WTC11 (cell line): ENCODE data around the gene RASSF3. TPM values are rescaled to one million over a fixed set of nuclear protein-coding genes. Genes with fewer than 3 reads are reported as not detected.

ENCODE experiments used
- ATAC-seq: fragments of 200-7000 bp; cut with Tn5 transposase; 2 replicates; pipeline ENCODE4 v1.10.0; 2021; ENCODE audit warnings: mild to moderate bottlenecking, moderate library complexity
- CTCF ChIA-PET: fragments of 300-600 bp; sonication (Branson Sonifier 250); formaldehyde crosslinking; loops from one replicate; lab custom pipeline; 2021; ENCODE audit warnings: antibody characterized with exemption; lab: Charles Lee
- POLR2A ChIA-PET: fragments of 350-600 bp; sonication (Branson Sonifier 250); formaldehyde crosslinking; loops from one replicate; lab custom pipeline; 2021; ENCODE audit warnings: antibody characterized with exemption; lab: Charles Lee
- DNase-seq: peaks from one replicate; pipeline ENCODE4 v3.0.0; 2021; ENCODE audit warnings: low spot score
- H3K27ac Mint-ChIP-seq: 2 replicates; pipeline ENCODE4 v1.8.0; 2021; ENCODE audit warnings: mixed read lengths
- H3K27me3 Mint-ChIP-seq: 2 replicates; pipeline ENCODE4 v1.8.0; 2021; ENCODE audit warnings: low read depth, mild to moderate bottlenecking, moderate library complexity, mixed read lengths
- H3K36me3 Mint-ChIP-seq: 2 replicates; pipeline ENCODE4 v1.8.0; 2021; ENCODE audit warnings: mixed read lengths
- H3K4me1 Mint-ChIP-seq: 2 replicates; pipeline ENCODE4 v1.8.0; 2022; ENCODE audit warnings: mixed read lengths
- H3K4me3 Mint-ChIP-seq: 2 replicates; pipeline ENCODE4 v1.8.0; 2021; ENCODE audit warnings: mild to moderate bottlenecking, moderate library complexity, mixed read lengths
- H3K9me3 Mint-ChIP-seq: 2 replicates; pipeline ENCODE4 v1.8.0; 2021; ENCODE audit warnings: mixed read lengths
- CREM ChIP-seq: sonication (generic); formaldehyde crosslinking; IDR thresholded peaks from 2 replicates; pipeline ENCODE4 v1.8.1; 2022; ENCODE audit warnings: mild to moderate bottlenecking, missing genetic modification reagents, moderate library complexity
- CTCF ChIP-seq: fragments of 200-600 bp; IDR thresholded peaks from 2 replicates; pipeline ENCODE4 v1.8.0; 2022; ENCODE audit warnings: antibody characterized with exemption
- EMX1 ChIP-seq: fragments of 250-450 bp; sonication (Bioruptor Pico); IDR thresholded peaks from 2 replicates; pipeline ENCODE4 v1.8.0; 2021; ENCODE audit warnings: mild to moderate bottlenecking
- ETV6 ChIP-seq: sonication (generic); formaldehyde crosslinking; IDR thresholded peaks from 2 replicates; pipeline ENCODE4 v1.8.1; 2022; ENCODE audit warnings: mild to moderate bottlenecking, missing genetic modification reagents
- GABPB1 ChIP-seq: sonication (generic); formaldehyde crosslinking; IDR thresholded peaks from 2 replicates; pipeline ENCODE4 v1.8.1; 2023; ENCODE audit warnings: mild to moderate bottlenecking, missing genetic modification reagents
- IRF2 ChIP-seq: sonication (generic); formaldehyde crosslinking; IDR thresholded peaks from 2 replicates; pipeline ENCODE4 v1.8.0; 2022; ENCODE audit warnings: low read depth, missing genetic modification reagents, borderline replicate concordance
- JAZF1 ChIP-seq: fragments of 250-450 bp; sonication (Bioruptor Pico); IDR thresholded peaks from 2 replicates; pipeline ENCODE4 v1.9.0; 2021; ENCODE audit warnings: moderate library complexity, mild to moderate bottlenecking, inconsistent platforms
- MAX ChIP-seq: sonication (generic); formaldehyde crosslinking; IDR thresholded peaks from 2 replicates; pipeline ENCODE4 v1.8.0; 2022; ENCODE audit warnings: mild to moderate bottlenecking, missing genetic modification reagents
- NR1H2 ChIP-seq: sonication (generic); formaldehyde crosslinking; IDR thresholded peaks from 2 replicates; pipeline ENCODE4 v1.9.0; 2021; ENCODE audit warnings: mild to moderate bottlenecking, moderate library complexity, missing genetic modification reagents
- NR2C2 ChIP-seq: sonication (generic); formaldehyde crosslinking; IDR thresholded peaks from 2 replicates; pipeline ENCODE4 v1.8.0; 2022; ENCODE audit warnings: mild to moderate bottlenecking, missing genetic modification reagents
- NR3C1 ChIP-seq: sonication (generic); formaldehyde crosslinking; conservative IDR thresholded peaks from 2 replicates; pipeline ENCODE4 v1.8.1; 2023; ENCODE audit warnings: low read depth, mild to moderate bottlenecking, missing genetic modification reagents
- SMAD3 ChIP-seq: sonication (generic); formaldehyde crosslinking; IDR thresholded peaks from 2 replicates; pipeline ENCODE4 v1.8.0; 2022; ENCODE audit warnings: missing genetic modification reagents, mild to moderate bottlenecking, borderline replicate concordance
- STAT6 ChIP-seq: sonication (generic); formaldehyde crosslinking; conservative IDR thresholded peaks from 2 replicates; pipeline ENCODE4 v1.8.1; 2023; ENCODE audit warnings: mild to moderate bottlenecking, low read depth, missing genetic modification reagents, moderate library complexity
- TCF7 ChIP-seq: sonication (generic); formaldehyde crosslinking; IDR thresholded peaks from 2 replicates; pipeline ENCODE4 v1.8.0; 2022; ENCODE audit warnings: mild to moderate bottlenecking, low read depth, missing genetic modification reagents, moderate library complexity
- ZNF219 ChIP-seq: sonication (generic); formaldehyde crosslinking; IDR thresholded peaks from 2 replicates; pipeline ENCODE4 v1.8.0; 2023; ENCODE audit warnings: missing genetic modification reagents, mild to moderate bottlenecking, borderline replicate concordance
- ZNF263 ChIP-seq: sonication (generic); formaldehyde crosslinking; IDR thresholded peaks from 2 replicates; pipeline ENCODE4 v1.8.1; 2022; ENCODE audit warnings: low read depth, mild to moderate bottlenecking, moderate library complexity, missing genetic modification reagents
- ZNF281 ChIP-seq: sonication (generic); formaldehyde crosslinking; IDR thresholded peaks from 2 replicates; pipeline ENCODE4 v1.8.0; 2023; ENCODE audit warnings: mild to moderate bottlenecking, missing genetic modification reagents
- ZNF423 ChIP-seq: fragments of 250-450 bp; sonication (Bioruptor Pico); IDR thresholded peaks from 2 replicates; pipeline ENCODE4 v2.1.2; 2022; ENCODE audit warnings: mild to moderate bottlenecking, moderate library complexity
- total RNA-seq: library from RNA; stranded (reverse); gene quantifications from 3 replicates; pipeline ENCODE4 v1.2.3, GENCODE V29; 2021

RASSF3 gene
- total RNA-seq, 1 experiment from 2014 or later: 54.7 TPM

- no peaks in the 10 kb centered on the region for H3K27me3 Mint-ChIP-seq
- H3K27ac Mint-ChIP-seq: peak overlapping the region; percentile 89; the same call in 1 of the 2 replicates
- POLR2A ChIA-PET: no interaction called here
- ATAC-seq (no peak), DNase-seq (no peak)
- TF ChIP-seq GABPB1 (0 out of 2 replicates have a peak, but pooled peaks have one; percentile 29), CREM (CRISPR knock-in tag) (no peak)
- no peaks in the 10 kb centered on the region; the same call in 1 of the 2 replicates for H3K36me3 Mint-ChIP-seq
- H3K4me1 Mint-ChIP-seq: peaks cover 13% of the 10 kb centered on the region
- H3K4me3 Mint-ChIP-seq: no peak overlapping the region
- CTCF ChIA-PET: no interaction called here
- no peaks in the 10 kb centered on the region for H3K9me3 Mint-ChIP-seq
These were observed 44.8 kb downstream of the RASSF3 start for GRCh38 chr12:64655141-64655540.

- ChIA-PET POLR2A (no interaction called here), CTCF (no interaction called here)
- Mint-ChIP-seq H3K4me1 (peaks cover 10% of the 10 kb centered on the region), H3K9me3 (no peaks in the 10 kb centered on the region), H3K4me3 (no peak overlapping the region), H3K27me3 (no peaks in the 10 kb centered on the region), H3K27ac (no peak overlapping the region), H3K36me3 (no peaks in the 10 kb centered on the region; the same call in 1 of the 2 replicates)
- DNase-seq: no peak
- no peak for TF ChIP-seq NR2C2 (CRISPR knock-in tag)
- no peak for TF ChIP-seq STAT6 (CRISPR knock-in tag)
- TF ChIP-seq EMX1 (CRISPR knock-in tag): no peak
- no peak for TF ChIP-seq MAX
- TF ChIP-seq TCF7 (CRISPR knock-in tag): no peak
- TF ChIP-seq JAZF1 (CRISPR knock-in tag): no peak
- no peak for TF ChIP-seq ZNF281 (CRISPR knock-in tag)
- TF ChIP-seq ZNF423 (CRISPR knock-in tag): no peak
- no peak for TF ChIP-seq NR3C1
- ATAC-seq: no peak
These were observed 46.1 kb downstream of the RASSF3 start for GRCh38 chr12:64656429-64656828.

GRCh38 chr12:64658892-64659481 is 48.7 kb downstream of the RASSF3 start:
- no peak for DNase-seq
- no peaks in the 10 kb centered on the region; the same call in 1 of the 2 replicates for H3K36me3 Mint-ChIP-seq
- TF ChIP-seq NR1H2 (no peak), ZNF423 (CRISPR knock-in tag) (no peak), MAX (no peak), IRF2 (no peak), JAZF1 (CRISPR knock-in tag) (no peak), CTCF (no peak), ZNF219 (CRISPR knock-in tag) (no peak), SMAD3 (CRISPR knock-in tag) (no peak), ZNF263 (no peak), ETV6 (CRISPR knock-in tag) (no peak)
- TF ChIP-seq, all 79 proteins: peak for 0
- ATAC-seq: no peak
- H3K9me3 Mint-ChIP-seq: no peaks in the 10 kb centered on the region
- POLR2A ChIA-PET: no interaction called here
- H3K4me1 Mint-ChIP-seq: peaks cover 16% of the 10 kb centered on the region
- H3K27me3 Mint-ChIP-seq: no peaks in the 10 kb centered on the region
- H3K27ac Mint-ChIP-seq: 0 out of 2 replicates have a peak overlapping the region, but pooled peaks have one; percentile 25
- no peak overlapping the region for H3K4me3 Mint-ChIP-seq
- CTCF ChIA-PET: no interaction called here
